Measurements from ENCODE around the gene UBE3C. TPM values are rescaled to one million over a fixed set of nuclear protein-coding genes. Genes with fewer than 3 reads are reported as not detected.

Gene UBE3C
- total and polyA plus RNA-seq, 2 experiments from 2014 or later = 30.8 to 92.7 TPM

- peaks cover 100% of the 10 kb centered on the region for H3K79me2 ChIP-seq (ENCODE audit: insufficient read depth)
- H3K27ac ChIP-seq = no peak overlapping the region
- no peaks in the 10 kb centered on the region for H3K27me3 ChIP-seq (replicated peaks; ENCODE audit: insufficient read depth)
- no peaks in the 10 kb centered on the region; the same call in 1 of the 2 replicates for H3K36me3 ChIP-seq (ENCODE audit: low read depth)
- no peak overlapping the region for H2AFZ ChIP-seq
- DNase-seq = no peak
- 90 to 91% methylated on average over 4 of the region's 4 CpGs for WGBS, 2 experiments (ENCODE audit: low coverage in 1 of 2, low lambda C conversion rate in 2 of 2, missing lambda C conversion rate in 2 of 2)
- no peak for TF ChIP-seq EZH2phosphoT487 (IDR thresholded peaks at IDR 0.05; ENCODE audit: insufficient read depth, low read depth)
- no peak for TF ChIP-seq EZH2 (IDR thresholded peaks at IDR 0.05; ENCODE audit: insufficient read depth, poor library complexity, severe bottlenecking)
- no peaks in the 10 kb centered on the region for H3K9me3 ChIP-seq (ENCODE audit: low read depth)
- H3K9ac ChIP-seq = no peak overlapping the region
- 0 out of 2 replicates have a peak, but pooled peaks cover 4% of the 10 kb centered on the region for H3F3A ChIP-seq (ENCODE audit: insufficient read depth)
- H4K20me1 ChIP-seq (ENCODE audit: insufficient read depth) = peaks cover 63% of the 10 kb centered on the region
- H3K4me1 ChIP-seq (ENCODE audit: insufficient read depth) = peaks cover 4% of the 10 kb centered on the region; the same call in 1 of the 2 replicates
- in situ Hi-C loops (cut with MboI) = no loop called here
- H3K4me3 ChIP-seq = no peak overlapping the region
- no peak overlapping the region for H3K4me2 ChIP-seq (ENCODE audit: unreplicated experiment)
- H3K9me2 ChIP-seq (ENCODE audit: insufficient read depth) = no peaks in the 10 kb centered on the region
These were observed 10.6 kb downstream of the UBE3C start for GRCh38 chr7:157149317-157149716.

GRCh38 chr7:157150882-157151281, 12.2 kb downstream of the UBE3C start:
- no peaks in the 10 kb centered on the region for H3K9me2 ChIP-seq (ENCODE audit: insufficient read depth)
- peaks cover 100% of the 10 kb centered on the region for H3K79me2 ChIP-seq (ENCODE audit: insufficient read depth)
- peaks cover 4% of the 10 kb centered on the region; the same call in 1 of the 2 replicates for H3K4me1 ChIP-seq (ENCODE audit: insufficient read depth)
- peak; percentile 58 for DNase-seq
- H2AFZ ChIP-seq = no peak overlapping the region
- H3K9ac ChIP-seq = peak overlapping the region; percentile 8; the same call in 1 of the 2 replicates
- H3K36me3 ChIP-seq (ENCODE audit: low read depth) = no peaks in the 10 kb centered on the region
- H3K27ac ChIP-seq = peak overlapping the region; percentile 16
- H3K27me3 ChIP-seq (replicated peaks; ENCODE audit: insufficient read depth) = no peaks in the 10 kb centered on the region
- in situ Hi-C loops (cut with MboI) = no loop called here
- no peak overlapping the region for H3K4me3 ChIP-seq
- H3K9me3 ChIP-seq (ENCODE audit: low read depth) = no peaks in the 10 kb centered on the region
- TF ChIP-seq EZH2 (IDR thresholded peaks at IDR 0.05; ENCODE audit: insufficient read depth, poor library complexity, severe bottlenecking) = no peak
- no peak for TF ChIP-seq EZH2phosphoT487 (IDR thresholded peaks at IDR 0.05; ENCODE audit: insufficient read depth, low read depth)
- 40 to 41% methylated on average over 15 of the region's 15 CpGs for WGBS, 2 experiments (ENCODE audit: low coverage in 1 of 2, low lambda C conversion rate in 2 of 2, missing lambda C conversion rate in 2 of 2)
- H3F3A ChIP-seq (ENCODE audit: insufficient read depth) = 0 out of 2 replicates have a peak, but pooled peaks cover 4% of the 10 kb centered on the region
- peaks cover 66% of the 10 kb centered on the region for H4K20me1 ChIP-seq (ENCODE audit: insufficient read depth)
- H3K4me2 ChIP-seq (ENCODE audit: unreplicated experiment) = peak overlapping the region; percentile 16

- Histone ChIP-seq H3K4me2 (ENCODE audit: unreplicated experiment) (no peak overlapping the region), H3K36me3 (ENCODE audit: low read depth) (no peaks in the 10 kb centered on the region), H3K9me2 (ENCODE audit: insufficient read depth) (no peaks in the 10 kb centered on the region), H3K9me3 (ENCODE audit: low read depth) (no peaks in the 10 kb centered on the region), H3K27ac (no peak overlapping the region), H4K20me1 (ENCODE audit: insufficient read depth) (peaks cover 64% of the 10 kb centered on the region), H2AFZ (no peak overlapping the region), H3F3A (ENCODE audit: insufficient read depth) (0 out of 2 replicates have a peak, but pooled peaks cover 4% of the 10 kb centered on the region), H3K27me3 (replicated peaks; ENCODE audit: insufficient read depth) (no peaks in the 10 kb centered on the region), H3K9ac (no peak overlapping the region), H3K4me1 (ENCODE audit: insufficient read depth) (peaks cover 4% of the 10 kb centered on the region; the same call in 1 of the 2 replicates), H3K79me2 (ENCODE audit: insufficient read depth) (peaks cover 100% of the 10 kb centered on the region), H3K4me3 (no peak overlapping the region)
- DNase-seq = peak; percentile 4
- in situ Hi-C loops (cut with MboI) = no loop called here
- 78% methylated on average over 5 of the region's 5 CpGs for WGBS, 2 experiments (ENCODE audit: low coverage in 1 of 2, low lambda C conversion rate in 2 of 2, missing lambda C conversion rate in 2 of 2)
- no peak for TF ChIP-seq EZH2 (IDR thresholded peaks at IDR 0.05; ENCODE audit: insufficient read depth, poor library complexity, severe bottlenecking)
- no peak for TF ChIP-seq EZH2phosphoT487 (IDR thresholded peaks at IDR 0.05; ENCODE audit: insufficient read depth, low read depth)
These were observed 13.1 kb downstream of the UBE3C start for GRCh38 chr7:157151626-157152339.

GRCh38 chr7:157152391-157152937, 13.7 kb downstream of the UBE3C start:
- 0 out of 2 replicates have a peak, but pooled peaks cover 4% of the 10 kb centered on the region for H3F3A ChIP-seq (ENCODE audit: insufficient read depth)
- peaks cover 100% of the 10 kb centered on the region for H3K79me2 ChIP-seq (ENCODE audit: insufficient read depth)
- no peak overlapping the region for H3K4me2 ChIP-seq (ENCODE audit: unreplicated experiment)
- H3K9me2 ChIP-seq (ENCODE audit: insufficient read depth) = no peaks in the 10 kb centered on the region
- WGBS, 2 experiments (ENCODE audit: low coverage in 1 of 2, low lambda C conversion rate in 2 of 2, missing lambda C conversion rate in 2 of 2) = 91 to 92% methylated on average over 9 of the region's 9 CpGs
- no peak for DNase-seq
- H3K9me3 ChIP-seq (ENCODE audit: low read depth) = no peaks in the 10 kb centered on the region
- TF ChIP-seq EZH2phosphoT487 (IDR thresholded peaks at IDR 0.05; ENCODE audit: insufficient read depth, low read depth) (no peak), EZH2 (IDR thresholded peaks at IDR 0.05; ENCODE audit: insufficient read depth, poor library complexity, severe bottlenecking) (no peak)
- in situ Hi-C loops (cut with MboI) = no loop called here
- H3K27me3 ChIP-seq (replicated peaks; ENCODE audit: insufficient read depth) = no peaks in the 10 kb centered on the region
- H2AFZ ChIP-seq = no peak overlapping the region
- peaks cover 62% of the 10 kb centered on the region for H4K20me1 ChIP-seq (ENCODE audit: insufficient read depth)
- H3K27ac ChIP-seq = no peak overlapping the region
- H3K4me1 ChIP-seq (ENCODE audit: insufficient read depth) = peaks cover 4% of the 10 kb centered on the region; the same call in 1 of the 2 replicates
- no peak overlapping the region for H3K4me3 ChIP-seq
- H3K9ac ChIP-seq = no peak overlapping the region
- no peaks in the 10 kb centered on the region for H3K36me3 ChIP-seq (ENCODE audit: low read depth)
